Sigmoid colon (tissue), 7 donors: Measurements from ENCODE around the gene KCNIP4. TPM values are rescaled to one million over a fixed set of nuclear protein-coding genes. Genes with fewer than 3 reads are reported as not detected.

ENCODE experiments used
- DNase-seq: peaks from one replicate; pipeline ENCODE4 v3.0.0-alpha.2; 2019
- H3K27ac ChIP-seq, 4 donors: fragments of 200-600 bp; sonication (generic); one replicate each; pipeline ENCODE4 v1.5.1; 2016 to 2019; ENCODE audit warnings: mild to moderate bottlenecking in 1 of 4
- H3K27me3 ChIP-seq, 3 donors: fragments of 200-600 bp; sonication (generic); one replicate each; pipeline ENCODE4 v1.5.1; 2019; ENCODE audit warnings: mild to moderate bottlenecking in 1 of 3
- H3K36me3 ChIP-seq, 4 donors: fragments of 200-600 bp; sonication (generic); one replicate each; pipeline ENCODE4 v1.5.1; 2016 to 2019
- H3K4me1 ChIP-seq, 4 donors: fragments of 200-600 bp; sonication (generic); one replicate each; pipeline ENCODE4 v1.5.1; 2017 to 2019
- H3K4me3 ChIP-seq, 4 donors: fragments of 200-600 bp; sonication (generic); one replicate each; pipeline ENCODE4 v1.5.1; 2017 to 2019; ENCODE audit warnings: mild to moderate bottlenecking in 2 of 4, moderate library complexity in 1 of 4
- H3K9me3 ChIP-seq, 4 donors: fragments of 200-600 bp in 3 of 4; sonication (generic) in 3 of 4; one replicate each; pipeline versions ENCODE4 v1.5.1 to v1.6.1; 2013 to 2019
- CTCF ChIP-seq, 4 experiments: fragments of 450-650 bp in 3 of 4; fragments of 200-600 bp in 1 of 4; IDR thresholded peaks; one replicate each; pipeline ENCODE4 v1.5.1; 2016 to 2019; ENCODE audit warnings: antibody characterized with exemption in 4 of 4, mild to moderate bottlenecking in 3 of 4, moderate library complexity in 2 of 4
- EP300 ChIP-seq, 4 donors: sonication (generic); formaldehyde crosslinking; IDR thresholded peaks; one replicate each; pipeline ENCODE4 v1.6.1; 2017; ENCODE audit warnings: antibody characterized with exemption in 4 of 4
- POLR2A ChIP-seq, 2 donors: fragments of 450-650 bp; IDR thresholded peaks; one replicate each; pipeline ENCODE4 v1.6.1; 2016; ENCODE audit warnings: antibody characterized with exemption in 2 of 2, mild to moderate bottlenecking in 2 of 2, moderate library complexity in 2 of 2
- POLR2AphosphoS5 ChIP-seq, 4 donors: sonication (generic); formaldehyde crosslinking; IDR thresholded peaks; one replicate each; pipeline ENCODE4 v1.6.1; 2017; ENCODE audit warnings: antibody characterized with exemption in 4 of 4
- WGBS, 2 donors: extraction: QIAGEN DNeasy Blood & Tissue Kit; methylation state at CpG; one replicate each; pipeline ENCODE4 v1.1.7; 2013; 5-methylcytosine and 5-hydroxymethylcytosine counted together
- intact Hi-C: fragments of 100-400 bp; cut with DNase I; formaldehyde crosslinking; loops from one replicate; pipeline ENCODE4 v1.15.1; 2023
- polyA plus RNA-seq, 3 donors: library from polyadenylated mRNA; stranded (reverse); fragments of 200-250 nt; gene quantifications; one replicate each; pipeline ENCODE4 v1.2.3, GENCODE V29; 2013
- total RNA-seq, 4 donors: library from RNA; depleted of rRNA; stranded (reverse); fragments of >200 nt; gene quantifications; one replicate each; pipeline ENCODE4 v1.1.0, GENCODE V29; 2016
- donor health status: healthy with polysubstance abuse.
- donor health status: Bipolar disorder and iron deficiency.
- donor health status: healthy.

The KCNIP4 gene
- total and polyA plus RNA-seq, 7 donors, result 0.60 to 28.5 (median 14.0) TPM; not detected in 1

- H3K27me3 ChIP-seq, result peaks cover 0 to 18% (median 0%) of the 10 kb centered on the region in 3 donors
- WGBS, 2 donors, result 86 to 87% methylated on average over 6 of the region's 6 CpGs
- intact Hi-C loops, result loop anchor here (5.0 to 10.0 kb wide), 2 partner anchors 155 to 438 kb away; no protein-coding TSS in a partner anchor
- H3K9me3 ChIP-seq, result no peaks in the 10 kb centered on the region
- peaks cover 0 to 13% (median 5%) of the 10 kb centered on the region in 4 donors for H3K4me1 ChIP-seq
- no peak for DNase-seq
- no peak overlapping the region for H3K4me3 ChIP-seq
- TF ChIP-seq CTCF (IDR thresholded peaks at IDR 0.05) (no peak), POLR2AphosphoS5 (IDR thresholded peaks at IDR 0.05) (no peak), POLR2A (IDR thresholded peaks at IDR 0.05) (no peak), EP300 (IDR thresholded peaks at IDR 0.05) (no peak)
- H3K36me3 ChIP-seq, result no peaks in the 10 kb centered on the region
- H3K27ac ChIP-seq, result no peak overlapping the region
Observed at GRCh38 chr4:21946858-21947257, 1.7 kb downstream of the KCNIP4 start.

- Histone ChIP-seq H3K4me1 (no peaks in the 10 kb centered on the region), H3K27me3 (no peaks in the 10 kb centered on the region), H3K9me3 (no peaks in the 10 kb centered on the region), H3K36me3 (no peaks in the 10 kb centered on the region), H3K4me3 (no peak overlapping the region), H3K27ac (no peak overlapping the region)
- intact Hi-C loops, result no loop called here
- DNase-seq, result no peak
- TF ChIP-seq POLR2A (IDR thresholded peaks at IDR 0.05), result no peak
- no peak for TF ChIP-seq POLR2AphosphoS5 (IDR thresholded peaks at IDR 0.05)
- TF ChIP-seq EP300 (IDR thresholded peaks at IDR 0.05), result no peak
- no peak for TF ChIP-seq CTCF (IDR thresholded peaks at IDR 0.05)
- WGBS, 2 donors, result 46 to 72% methylated on average over 3 of the region's 3 CpGs
Observed at GRCh38 chr4:21921526-21922180, 26.9 kb downstream of the KCNIP4 start.

- no peak for TF ChIP-seq POLR2AphosphoS5 (IDR thresholded peaks at IDR 0.05)
- no peak for TF ChIP-seq POLR2A (IDR thresholded peaks at IDR 0.05)
- TF ChIP-seq CTCF (IDR thresholded peaks at IDR 0.05), result no peak
- TF ChIP-seq EP300 (IDR thresholded peaks at IDR 0.05), result no peak
- H3K4me1 ChIP-seq, result peaks cover 0 to 12% (median 0%) of the 10 kb centered on the region in 4 donors
- DNase-seq, result no peak
- no peaks in the 10 kb centered on the region for H3K36me3 ChIP-seq
- H3K9me3 ChIP-seq, result no peaks in the 10 kb centered on the region
- no peak overlapping the region for H3K27ac ChIP-seq
- no peaks in the 10 kb centered on the region for H3K27me3 ChIP-seq
- intact Hi-C loops, result no loop called here
- WGBS, 2 donors, result 75 to 78% methylated on average over 3 of the region's 3 CpGs
- H3K4me3 ChIP-seq, result no peak overlapping the region
Observed at GRCh38 chr4:21915761-21916160, 32.8 kb downstream of the KCNIP4 start.

GRCh38 chr4:21901831-21902230 is 46.7 kb downstream of the KCNIP4 start:
- H3K4me3 ChIP-seq, result no peak overlapping the region
- intact Hi-C loops, result no loop called here
- TF ChIP-seq EP300 (IDR thresholded peaks at IDR 0.05), result no peak
- no peak for TF ChIP-seq POLR2AphosphoS5 (IDR thresholded peaks at IDR 0.05)
- no peak for TF ChIP-seq POLR2A (IDR thresholded peaks at IDR 0.05)
- TF ChIP-seq CTCF (IDR thresholded peaks at IDR 0.05), result no peak
- H3K4me1 ChIP-seq, result no peaks in the 10 kb centered on the region
- H3K9me3 ChIP-seq, result peaks cover 0 to 13% (median 2%) of the 10 kb centered on the region in 4 donors
- no peaks in the 10 kb centered on the region for H3K36me3 ChIP-seq
- H3K27ac ChIP-seq, result no peak overlapping the region
- 91 to 92% methylated on average over 1 of the region's 1 CpG for WGBS, 2 donors
- DNase-seq, result no peak
- H3K27me3 ChIP-seq, result no peaks in the 10 kb centered on the region
